IMR-90 (cell line): Measurements from ENCODE around the gene MARVELD2. TPM values are rescaled to one million over a fixed set of nuclear protein-coding genes. Genes with fewer than 3 reads are reported as not detected.
"Not testable (repeated sequence)": the region's sequence is repeated elsewhere in the genome, so short reads cannot be mapped to it uniquely, and the experiment has no call there.

Experiments used
- ATAC-seq: fragments of 200-7000 bp; cut with Tn5 transposase; 2 replicates; pipeline ENCODE4 v1.9.1; 2020; ENCODE audit warnings: low read depth, mild to moderate bottlenecking, moderate library complexity
- BruUV-seq: library from RNA; stranded (reverse); fragments of 400-500 nt; replicated peaks from 2 replicates; lab custom pipeline; 2021; lab: Mats Ljungman, UMichigan
- CTCF ChIA-PET: fragments of 300-600 bp; formaldehyde crosslinking; extraction: SDS; loops from one replicate; lab custom pipeline; 2021; ENCODE audit warnings: antibody characterized with exemption; lab: Yijun Ruan, JAX
- POLR2A ChIA-PET: fragments of 300-600 bp; sonication (Branson Sonifier 250); formaldehyde crosslinking; loops from one replicate; lab custom pipeline; 2022; ENCODE audit warnings: antibody characterized with exemption; ENCODE audit not compliant: unreplicated experiment; lab: Charles Lee
- DNase-seq: peaks from one replicate; pipeline ENCODE4 v3.0.0; 2013
- H2AFZ ChIP-seq: replicated peaks from 2 replicates; pipeline ENCODE3; 2013; ENCODE audit warnings: low read length, mild to moderate bottlenecking; ENCODE audit not compliant: poor library complexity
- H2AK5ac ChIP-seq: 2 replicates; pipeline ENCODE4 v1.6.1; 2013; ENCODE audit warnings: low read depth, low read length, inconsistent platforms
- H2AK9ac ChIP-seq: replicated peaks from 2 replicates; pipeline ENCODE3; 2013; ENCODE audit warnings: mild to moderate bottlenecking, low read depth, low read length, moderate library complexity; ENCODE audit not compliant: poor library complexity
- H2BK120ac ChIP-seq: 2 replicates; pipeline ENCODE4 v1.6.1; 2013; ENCODE audit warnings: low read depth, low read length, inconsistent platforms
- H2BK15ac ChIP-seq: 3 replicates; pipeline ENCODE4 v1.6.1; 2013; ENCODE audit warnings: low read depth, low read length, inconsistent platforms
- H2BK20ac ChIP-seq: 2 replicates; pipeline ENCODE4 v1.6.1; 2013; ENCODE audit warnings: low read depth, mild to moderate bottlenecking, inconsistent platforms, low read length, moderate library complexity
- H2BK5ac ChIP-seq: 2 replicates; pipeline ENCODE4 v1.6.1; 2013; ENCODE audit warnings: mild to moderate bottlenecking, low read depth, low read length, inconsistent platforms; ENCODE audit not compliant: poor library complexity, severe bottlenecking
- H3K14ac ChIP-seq: replicated peaks from 2 replicates; pipeline ENCODE4 v1.6.1; 2013; ENCODE audit warnings: low read depth, low read length, inconsistent platforms
- H3K18ac ChIP-seq: 2 replicates; pipeline ENCODE4 v1.6.1; 2013; ENCODE audit warnings: low read depth, low read length, control low read depth
- H3K23ac ChIP-seq: 2 replicates; pipeline ENCODE4 v1.6.1; 2013; ENCODE audit warnings: low read depth, low read length, inconsistent platforms
- H3K27ac ChIP-seq: 2 replicates; pipeline ENCODE4 v1.5.1; 2013; ENCODE audit warnings: mild to moderate bottlenecking, control low read depth, low read length; ENCODE audit not compliant: insufficient read depth
- H3K27me3 ChIP-seq: 2 replicates; pipeline ENCODE4 v1.6.1; 2013; ENCODE audit warnings: low read length; ENCODE audit not compliant: control insufficient read depth, insufficient read depth
- H3K36me3 ChIP-seq: 2 replicates; pipeline ENCODE4 v1.6.1; 2013; ENCODE audit warnings: low read length, mixed read lengths; ENCODE audit not compliant: control insufficient read depth, insufficient read depth
- H3K4ac ChIP-seq: 2 replicates; pipeline ENCODE4 v1.6.1; 2013; ENCODE audit warnings: low read depth, low read length, inconsistent platforms
- H3K4me1 ChIP-seq: 2 replicates; pipeline ENCODE4 v1.6.1; 2013; ENCODE audit warnings: low read length, mixed read lengths; ENCODE audit not compliant: control insufficient read depth, insufficient read depth
- H3K4me2 ChIP-seq: 2 replicates; pipeline ENCODE4 v1.6.1; 2013; ENCODE audit warnings: low read depth, mild to moderate bottlenecking, control low read depth, low read length, moderate library complexity
- H3K4me3 ChIP-seq: 2 replicates; pipeline ENCODE4 v1.5.1; 2013; ENCODE audit warnings: low read depth, mild to moderate bottlenecking, control low read depth, low read length, moderate library complexity; ENCODE audit not compliant: insufficient read depth
- H3K56ac ChIP-seq: 2 replicates; pipeline ENCODE4 v1.6.1; 2013; ENCODE audit warnings: low read length, inconsistent platforms; ENCODE audit not compliant: insufficient read depth; ENCODE audit errors: extremely low read depth
- H3K79me1 ChIP-seq, 2 experiments: 2 replicates each; pipeline ENCODE4 v1.6.1; 2013; ENCODE audit warnings: low read length in 2 of 2, inconsistent platforms in 1 of 2, low read depth in 1 of 2
- H3K9ac ChIP-seq: 2 replicates; pipeline ENCODE4 v1.6.1; 2013; ENCODE audit warnings: low read depth, low read length, control low read depth
- H3K9me1 ChIP-seq: 2 replicates; pipeline ENCODE4 v1.6.1; 2013; ENCODE audit warnings: low read length, inconsistent platforms; ENCODE audit not compliant: insufficient read depth
- H3K9me3 ChIP-seq: 2 replicates; pipeline ENCODE4 v1.6.1; 2013; ENCODE audit warnings: low read length; ENCODE audit not compliant: control insufficient read depth, insufficient read depth
- H4K20me1 ChIP-seq: 2 replicates; pipeline ENCODE4 v1.6.1; 2013; ENCODE audit warnings: low read length, inconsistent platforms; ENCODE audit not compliant: insufficient read depth
- H4K5ac ChIP-seq: 2 replicates; pipeline ENCODE4 v1.6.1; 2013; ENCODE audit warnings: mild to moderate bottlenecking, low read depth, low read length, control low read depth
- H4K8ac ChIP-seq, 2 experiments: 2 replicates each; pipeline ENCODE4 v1.6.1; 2013; ENCODE audit warnings: low read depth in 2 of 2, low read length in 2 of 2, control low read depth in 1 of 2, inconsistent platforms in 1 of 2
- H4K91ac ChIP-seq: 2 replicates; pipeline ENCODE4 v1.6.1; 2013; ENCODE audit warnings: low read depth, low read length, inconsistent platforms; ENCODE audit not compliant: insufficient read depth
- ELK1 ChIP-seq: fragments of 150-350 bp; IDR thresholded peaks from 2 replicates; pipeline ENCODE4 v1.6.1; 2016; ENCODE audit warnings: low read depth, mild to moderate bottlenecking, low read length, moderate library complexity, borderline replicate concordance
- RCOR1 ChIP-seq: IDR thresholded peaks from 2 replicates; pipeline ENCODE4 v1.6.1; 2012; ENCODE audit warnings: mild to moderate bottlenecking, low read length, improper control_type of control experiment; ENCODE audit not compliant: insufficient replicate concordance
- USF2 ChIP-seq: fragments of 150-350 bp; IDR thresholded peaks from 2 replicates; pipeline ENCODE4 v1.6.1; 2017; ENCODE audit warnings: mild to moderate bottlenecking, antibody characterized with exemption, low read length, low read depth
- WGBS, 2 experiments: methylation state at CpG; one replicate each; pipeline versions ENCODE4 v1.1.5 to v1.1.7; 2013; ENCODE audit warnings: missing lambda C conversion rate in 2 of 2; ENCODE audit not compliant: insufficient read length in 1 of 2; ENCODE audit errors: extremely low coverage in 2 of 2; 5-methylcytosine and 5-hydroxymethylcytosine counted together
- dilution Hi-C: fragments of 300-500 bp; cut with HindIII; formaldehyde crosslinking; loops from one replicate; pipeline ENCODE4 v1.14.3; 2018; ENCODE audit warnings: low sequenced_read_pairs; ENCODE audit not compliant: unreplicated experiment
- in situ Hi-C: fragments of 300-500 bp; cut with MboI; formaldehyde crosslinking; loops from 3 replicates; pipeline ENCODE4 v1.14.3; 2019; ENCODE audit warnings: low sequenced_read_pairs, inconsistent platforms, mixed read lengths
- intact Hi-C: fragments of 100-400 bp; cut with micrococcal nuclease; formaldehyde crosslinking; loops from 2 replicates; pipeline ENCODE4 v1.10.0; 2022
- polyA plus RNA-seq, 3 experiments: library from polyadenylated mRNA; depleted of rRNA; stranded (reverse); fragments of >200 nt; gene quantifications; 2 replicates each; pipeline ENCODE4 v1.2.3, GENCODE V29; 2012; ENCODE audit warnings: low replicate concordance in 1 of 3
- total RNA-seq: library from RNA; depleted of rRNA; stranded (reverse); fragments of >200 nt; gene quantifications from 2 replicates; pipeline ENCODE4 v1.2.3, GENCODE V29; 2012

Gene MARVELD2
- total and polyA plus RNA-seq, 2 of the 4 experiments (the other 2 are of a cell fraction) = 0.51 to 0.54 TPM

GRCh38 chr5:69451941-69452647 lies 37.2 kb downstream of the MARVELD2 start:
- in situ Hi-C loops = no loop called here
- no peaks in the 10 kb centered on the region for H3K36me3 ChIP-seq
- H2BK120ac ChIP-seq = no peak overlapping the region
- BruUV-seq = no TSS peak
- no peak overlapping the region for H2AK9ac ChIP-seq
- no peak overlapping the region for H4K91ac ChIP-seq
- no peak overlapping the region for H2AFZ ChIP-seq
- no peaks in the 10 kb centered on the region for H3K9me1 ChIP-seq
- intact Hi-C loops = no loop called here
- ATAC-seq = no peak
- no peaks in the 10 kb centered on the region for H3K9me3 ChIP-seq
- ChIA-PET POLR2A (no interaction called here), CTCF (no interaction called here)
- no peak overlapping the region for H3K18ac ChIP-seq
- TF ChIP-seq ELK1 (no peak), RCOR1 (no peak), USF2 (no peak)
- H2BK5ac ChIP-seq = no peak overlapping the region
- no peak overlapping the region for H3K14ac ChIP-seq
- no peaks in the 10 kb centered on the region for H3K4me1 ChIP-seq
- H3K9ac ChIP-seq = no peak overlapping the region
- WGBS, 2 experiments = no CpG with 5 or more reads among the region's 4 CpGs
- H3K27me3 ChIP-seq = peaks cover 1% of the 10 kb centered on the region; the same call in 1 of the 2 replicates
- H4K8ac ChIP-seq = no peak overlapping the region
- H3K79me1 ChIP-seq = no peaks in the 10 kb centered on the region
- no peak overlapping the region for H3K4me3 ChIP-seq
- no peak overlapping the region for H3K4ac ChIP-seq
- no peak overlapping the region for H3K23ac ChIP-seq
- no peak overlapping the region for H4K5ac ChIP-seq
- no peak overlapping the region for H3K56ac ChIP-seq
- H2BK15ac ChIP-seq = no peak overlapping the region
- no peak for DNase-seq
- H2AK5ac ChIP-seq = no peak overlapping the region
- no peaks in the 10 kb centered on the region for H4K20me1 ChIP-seq
- H2BK20ac ChIP-seq = no peak overlapping the region
- no peak overlapping the region for H3K4me2 ChIP-seq
- no peak overlapping the region for H3K27ac ChIP-seq
- dilution Hi-C loops = no loop called here

- H3K18ac ChIP-seq, H3K9me1 ChIP-seq, H3K23ac ChIP-seq, H4K8ac ChIP-seq, H3K4ac ChIP-seq, H4K91ac ChIP-seq, H3K4me2 ChIP-seq, dilution Hi-C loops, DNase-seq, CTCF ChIA-PET, in situ Hi-C loops, H2BK5ac ChIP-seq, ATAC-seq, H3K27me3 ChIP-seq, H4K5ac ChIP-seq, H2AK5ac ChIP-seq, H2AFZ ChIP-seq, H3K27ac ChIP-seq, BruUV-seq, H2BK120ac ChIP-seq, H3K36me3 ChIP-seq, H3K56ac ChIP-seq, H2BK15ac ChIP-seq, H3K4me1 ChIP-seq, H3K9ac ChIP-seq, H3K9me3 ChIP-seq, H4K20me1 ChIP-seq, H3K14ac ChIP-seq, H3K4me3 ChIP-seq, H2AK9ac ChIP-seq, H3K79me1 ChIP-seq, H2BK20ac ChIP-seq, intact Hi-C loops: not testable (repeated sequence)
- POLR2A ChIA-PET = interaction anchor here (0.6 kb wide), 1 partner anchor 32 kb away, joined by 4 read pairs; no protein-coding TSS in a partner anchor
- no CpG with 5 or more reads among the region's 3 CpGs for WGBS, 2 experiments
These were observed 38.6 kb downstream of the MARVELD2 start for GRCh38 chr5:69453487-69453886.
